OCI-M1 (cell line): ENCODE results near the gene SRRM2.

Experiments
- DNase-seq: peaks from one replicate; lab custom pipeline; 2025; lab: John Stamatoyannopoulos, UW

SRRM2 gene

GRCh38 chr16:2762711-2763110 lies 10.3 kb downstream of the SRRM2 start:
- DNase-seq: no peak

DNA sequence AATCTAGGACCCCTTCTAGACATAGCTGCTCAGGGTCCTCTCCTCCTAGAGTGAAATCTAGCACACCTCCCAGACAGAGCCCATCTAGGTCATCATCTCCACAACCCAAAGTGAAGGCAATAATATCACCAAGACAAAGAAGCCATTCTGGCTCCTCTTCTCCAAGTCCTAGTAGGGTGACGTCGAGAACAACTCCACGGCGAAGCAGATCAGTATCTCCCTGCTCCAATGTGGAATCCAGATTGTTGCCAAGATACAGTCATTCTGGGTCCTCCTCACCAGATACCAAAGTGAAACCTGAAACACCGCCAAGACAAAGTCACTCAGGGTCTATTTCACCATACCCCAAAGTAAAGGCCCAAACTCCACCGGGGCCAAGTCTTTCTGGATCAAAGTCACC lies 10.7 kb downstream of the SRRM2 start:
- no peak for DNase-seq

GRCh38 chr16:2764718-2765117 lies 12.3 kb downstream of the SRRM2 start:
- DNase-seq: peak; percentile 11

GRCh38 chr16:2765462-2766404 lies 13.3 kb downstream of the SRRM2 start:
- DNase-seq: no peak

- DNase-seq: no peak
These were observed 14.1 kb downstream of the SRRM2 start for GRCh38 chr16:2766430-2767139.

DNA sequence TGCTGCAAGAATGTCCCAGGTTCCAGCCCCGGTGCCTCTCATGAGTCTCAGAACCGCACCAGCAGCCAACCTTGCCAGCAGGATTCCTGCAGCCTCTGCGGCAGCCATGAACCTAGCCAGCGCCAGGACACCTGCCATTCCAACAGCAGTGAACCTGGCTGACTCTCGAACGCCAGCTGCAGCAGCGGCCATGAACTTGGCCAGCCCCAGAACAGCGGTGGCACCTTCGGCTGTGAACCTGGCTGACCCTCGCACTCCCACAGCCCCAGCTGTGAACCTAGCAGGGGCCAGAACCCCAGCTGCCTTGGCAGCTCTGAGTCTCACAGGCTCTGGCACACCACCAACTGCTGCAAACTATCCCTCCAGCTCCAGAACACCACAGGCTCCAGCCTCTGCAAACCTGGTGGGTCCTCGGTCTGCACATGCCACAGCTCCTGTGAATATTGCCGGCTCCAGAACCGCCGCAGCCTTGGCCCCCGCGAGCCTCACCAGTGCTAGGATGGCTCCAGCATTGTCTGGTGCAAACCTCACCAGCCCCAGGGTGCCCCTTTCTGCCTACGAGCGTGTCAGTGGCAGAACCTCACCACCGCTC lies 14.8 kb downstream of the SRRM2 start:
- no peak for DNase-seq

- no peak for DNase-seq
These were observed 15.5 kb downstream of the SRRM2 start for GRCh38 chr16:2767891-2768290.

DNA sequence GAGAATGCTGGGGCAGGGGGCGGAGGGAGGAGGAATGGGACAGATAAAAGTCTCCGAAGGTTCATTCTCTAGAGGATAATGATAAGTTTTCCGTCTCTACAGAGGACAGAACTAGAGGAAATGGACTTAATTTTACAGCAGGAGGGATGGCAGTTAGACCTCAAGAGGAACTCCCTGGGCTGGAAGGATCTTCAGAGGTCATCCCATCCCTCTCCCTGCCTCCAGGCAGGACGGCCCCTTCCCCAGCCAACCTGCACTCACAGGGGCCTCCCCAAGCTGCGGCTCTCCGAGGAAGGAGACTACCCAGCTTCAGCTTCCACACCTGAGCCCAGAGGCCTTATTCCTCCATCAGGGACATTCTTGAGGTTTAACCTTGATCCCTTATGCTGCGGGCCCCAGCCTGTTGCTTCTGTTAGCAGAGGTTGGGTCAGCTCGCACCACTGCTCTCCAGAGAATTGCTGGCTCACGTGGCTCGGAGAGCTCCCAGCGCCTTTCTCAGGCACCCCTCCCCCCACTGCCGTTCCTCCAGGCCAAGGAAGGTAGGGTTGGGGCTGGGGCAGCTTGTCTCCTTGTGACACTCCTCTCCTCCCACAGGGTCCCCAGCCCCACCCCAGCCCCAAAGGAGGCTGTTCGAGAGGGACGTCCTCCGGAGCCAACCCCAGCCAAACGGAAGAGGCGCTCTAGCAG lies 16.1 kb downstream of the SRRM2 start:
- no peak for DNase-seq

GRCh38 chr16:2769100-2769529 lies 16.7 kb downstream of the SRRM2 start:
- DNase-seq: no peak

GRCh38 chr16:2769675-2770056 lies 17.2 kb downstream of the SRRM2 start:
- DNase-seq: no peak

GRCh38 chr16:2770057-2770951 lies 17.9 kb downstream of the SRRM2 start:
- DNase-seq: no peak

GRCh38 chr16:2771496-2772402 lies 19.3 kb downstream of the SRRM2 start:
- no peak for DNase-seq

DNA sequence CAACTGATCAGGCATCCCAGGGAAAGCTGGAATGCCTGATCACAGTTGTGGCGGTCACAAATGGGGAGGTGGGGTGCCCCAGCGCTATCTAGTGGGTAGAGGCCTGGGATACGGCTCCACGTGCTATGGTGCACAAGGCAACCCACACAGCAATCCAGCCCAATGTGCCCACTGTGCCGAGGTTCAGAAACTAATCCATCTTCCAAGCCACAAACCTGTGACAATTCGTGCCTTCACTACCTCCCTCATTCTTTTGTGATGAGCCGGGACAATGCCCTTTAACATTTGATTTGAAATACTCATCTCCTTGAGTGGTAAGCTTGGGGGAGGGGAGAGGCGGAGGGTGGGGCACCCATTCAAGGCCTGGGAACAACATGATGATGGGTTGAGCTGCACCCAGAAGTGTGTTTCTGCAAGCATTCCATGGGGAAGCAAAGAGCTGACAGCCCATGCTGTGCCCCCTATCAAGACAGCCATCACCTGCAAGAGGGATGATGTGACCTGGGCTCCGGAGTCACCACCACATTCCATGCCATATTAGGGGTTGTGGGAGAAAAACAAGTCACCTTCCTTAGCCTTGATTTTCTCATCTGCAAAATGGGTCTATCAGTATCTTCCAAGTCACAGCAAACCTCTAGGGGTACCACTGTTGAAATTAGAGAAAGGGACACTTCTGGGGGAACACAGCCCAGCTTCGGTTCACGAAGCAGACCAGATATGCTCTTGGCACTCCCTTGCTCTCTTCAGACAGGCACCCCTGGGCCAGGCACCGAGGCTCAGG lies 20.9 kb downstream of the SRRM2 start:
- no peak for DNase-seq

DNA sequence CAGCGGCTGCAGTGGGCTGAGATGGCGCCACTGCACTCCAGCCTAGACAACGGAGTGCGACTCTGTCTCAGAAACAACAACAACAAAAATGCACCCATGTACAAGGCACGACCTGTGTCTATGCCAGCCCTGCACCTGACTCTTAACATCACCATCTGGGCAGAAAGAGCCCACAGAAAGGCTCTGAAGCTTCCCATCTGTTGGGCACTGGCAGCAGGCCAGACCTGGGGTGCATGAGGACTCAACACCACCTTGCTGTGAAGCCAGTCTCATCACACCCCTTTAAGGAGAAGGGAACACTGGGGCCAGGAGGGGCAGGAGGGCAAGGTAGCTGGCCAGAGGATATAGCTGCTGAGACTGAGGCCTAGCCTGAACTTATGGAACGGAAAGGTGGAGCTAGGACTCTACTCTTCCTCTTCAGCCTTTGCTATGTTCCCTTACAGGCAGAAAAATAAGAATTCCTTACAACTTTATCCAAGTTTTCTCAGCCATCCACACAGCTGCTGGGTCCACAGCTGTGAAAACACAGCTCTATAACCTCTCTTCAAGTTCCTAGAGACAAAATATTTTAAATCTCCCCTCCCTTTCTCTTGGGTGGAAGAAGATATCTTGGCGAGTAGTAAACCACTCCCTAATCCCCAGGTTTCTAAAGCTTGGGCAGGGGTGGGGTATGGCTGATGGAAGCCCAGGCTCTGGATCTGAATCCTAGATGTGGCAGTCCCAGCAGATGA lies 21.9 kb downstream of the SRRM2 start:
- no peak for DNase-seq

- no peak for DNase-seq
These were observed 22.8 kb downstream of the SRRM2 start for GRCh38 chr16:2775131-2775716.

DNA sequence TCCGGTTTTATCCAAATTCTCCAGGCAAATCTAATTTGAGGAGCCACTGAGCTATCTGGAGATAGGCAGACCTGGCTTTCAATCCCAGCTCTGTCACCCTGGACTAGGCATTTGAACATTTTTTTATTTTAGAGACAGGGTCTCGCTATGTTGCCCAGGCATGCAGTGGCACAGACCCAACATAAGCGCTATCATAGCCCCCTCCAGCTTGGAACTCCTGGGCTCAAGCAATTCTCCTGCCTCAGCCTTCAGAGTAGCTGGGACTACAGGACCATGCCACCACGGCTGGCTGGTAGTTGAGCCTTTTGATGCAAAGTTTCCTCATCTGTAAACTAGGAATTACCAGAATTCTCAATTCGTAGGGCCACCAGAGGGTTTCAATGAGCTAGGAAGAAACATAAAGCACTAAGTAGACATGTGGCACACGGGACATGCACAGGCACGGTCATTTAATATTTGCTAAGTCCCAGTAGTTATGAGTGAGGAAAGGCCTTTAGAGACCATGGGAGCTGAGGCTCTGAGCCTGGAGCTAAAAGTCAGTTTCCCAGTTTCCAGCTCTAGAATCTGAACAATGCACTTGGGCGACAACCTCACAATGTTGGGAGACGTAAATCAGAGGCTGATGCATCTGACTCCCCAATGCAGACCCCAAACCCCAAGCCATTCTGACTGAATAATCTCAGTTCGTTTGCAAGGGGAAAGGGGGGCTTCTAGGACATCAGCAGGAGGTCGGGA lies 23.5 kb downstream of the SRRM2 start:
- DNase-seq: peak; percentile 34

GRCh38 chr16:2776500-2777139 lies 24.2 kb downstream of the SRRM2 start:
- peak; percentile 54 for DNase-seq
